HG03159 (cell line): ENCODE results near the gene SEPTIN3.
"Not testable (repeated sequence)": the region's sequence is repeated elsewhere in the genome, so short reads cannot be mapped to it uniquely, and the experiment has no call there.

Experiments used
- ATAC-seq: cut with Tn5 transposase; IDR thresholded peaks from one replicate; pipeline ENCODE4 v1.9.1; 2021; ENCODE audit warnings: mild to moderate bottlenecking, moderate library complexity; ENCODE audit not compliant: unreplicated experiment

The SEPTIN3 gene

GRCh38 chr22:41940832-41941765, 28.1 kb upstream of the SEPTIN3 start:
- ATAC-seq: no peak

- ATAC-seq: no peak
These were observed 25.5 kb upstream of the SEPTIN3 start for GRCh38 chr22:41943661-41944209.

DNA sequence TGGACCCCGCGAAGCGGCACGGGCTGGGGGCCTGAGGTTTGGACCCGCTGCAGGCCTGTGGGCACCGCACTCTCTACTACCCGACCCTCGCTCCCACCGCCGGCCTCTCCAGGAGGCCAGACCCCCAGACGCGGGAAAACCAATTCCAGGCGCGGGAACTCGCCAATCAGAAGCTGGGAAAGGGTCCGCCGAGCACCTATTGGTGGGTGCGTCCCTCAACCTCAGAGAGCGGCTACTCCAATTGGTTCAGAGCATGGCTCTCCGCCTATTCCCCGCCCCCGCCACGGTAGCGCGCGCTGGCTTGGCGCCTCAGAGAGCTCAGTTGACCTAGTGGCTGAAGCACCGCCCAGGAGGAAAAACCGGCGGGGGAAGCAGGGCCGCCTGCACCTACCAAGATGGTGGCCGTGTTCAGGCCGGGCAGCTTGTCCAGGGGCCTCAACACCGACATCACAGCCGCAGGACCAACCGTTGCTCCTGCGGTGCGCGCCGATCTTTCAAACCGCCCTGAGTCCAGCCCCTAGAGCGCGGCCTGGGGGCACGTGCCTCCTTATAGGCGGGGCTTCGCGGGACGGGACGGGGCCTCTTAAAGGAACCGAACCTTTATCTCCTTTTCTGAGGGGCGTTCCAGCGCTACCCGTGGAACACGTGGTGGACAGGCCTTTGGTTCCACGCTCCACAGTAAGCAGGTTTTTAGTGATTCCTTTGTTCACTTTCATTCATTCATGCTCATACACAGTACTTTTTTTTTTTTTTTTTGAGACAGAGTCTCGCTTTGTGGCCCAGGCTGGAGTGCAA, 22.4 kb upstream of the SEPTIN3 start, which contains the start of gene CENPM:
TSS of gene CENPM (minus strand) at position 524 of the 795 bp plus-strand sequence. CDS start at position 448, 76 bp downstream.
- peak; percentile 68 for ATAC-seq

- ATAC-seq: no peak
These were observed 21.7 kb upstream of the SEPTIN3 start for GRCh38 chr22:41947424-41948080.

DNA sequence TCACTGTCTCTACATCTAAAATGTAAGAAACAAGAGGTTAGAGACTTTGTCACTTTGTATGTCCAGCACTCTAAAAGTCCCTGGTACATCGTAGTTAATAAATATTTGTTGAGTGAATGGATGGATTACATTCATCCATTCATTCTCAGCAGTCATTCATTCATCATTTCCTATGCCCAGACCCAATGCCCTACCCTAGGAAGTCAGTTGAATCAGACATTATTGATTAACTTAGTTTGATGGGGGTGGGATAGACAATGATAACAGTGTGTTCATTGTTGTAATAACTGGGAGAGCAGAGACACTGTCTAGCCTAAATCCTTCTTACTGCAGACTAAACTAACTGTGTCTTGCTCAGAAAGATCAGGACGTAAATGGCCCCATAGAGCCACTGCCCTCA, 21.1 kb upstream of the SEPTIN3 start:
- no peak for ATAC-seq

- ATAC-seq: not testable (repeated sequence)
These were observed 20.3 kb upstream of the SEPTIN3 start for GRCh38 chr22:41948928-41949296.

DNA sequence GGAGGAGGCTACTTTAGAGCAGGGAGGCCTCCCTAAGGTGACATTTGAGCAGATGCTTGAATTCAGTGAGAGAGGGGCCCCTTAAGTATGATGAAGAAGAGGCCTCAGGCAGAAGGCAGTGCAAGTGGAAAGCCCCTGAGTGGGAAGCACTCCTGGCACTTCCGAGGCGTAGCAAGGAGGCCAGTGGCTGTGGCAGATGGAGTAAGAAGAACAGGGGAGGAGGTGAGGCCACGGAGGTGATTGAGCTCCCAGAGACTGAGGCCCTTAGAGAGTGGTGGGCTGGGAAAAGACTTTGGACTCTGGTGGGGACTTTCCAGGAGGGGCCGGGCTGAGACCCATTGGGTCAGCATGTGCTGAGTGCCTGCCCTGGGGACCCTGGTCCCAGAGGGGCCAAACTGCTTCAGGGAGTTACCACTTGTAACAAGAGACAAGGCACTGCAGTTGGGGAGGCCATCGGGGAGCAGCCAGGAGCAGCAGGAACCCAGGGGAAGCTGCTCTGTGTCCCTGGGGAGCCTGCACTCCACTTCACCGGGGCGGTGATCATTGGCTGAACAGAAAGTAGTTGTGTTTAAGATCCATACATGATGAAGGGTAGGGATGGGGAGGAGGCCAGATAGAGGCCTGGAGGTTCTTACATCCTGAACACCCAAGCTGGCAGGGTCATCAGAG, 19.8 kb upstream of the SEPTIN3 start:
- ATAC-seq: no peak

DNA sequence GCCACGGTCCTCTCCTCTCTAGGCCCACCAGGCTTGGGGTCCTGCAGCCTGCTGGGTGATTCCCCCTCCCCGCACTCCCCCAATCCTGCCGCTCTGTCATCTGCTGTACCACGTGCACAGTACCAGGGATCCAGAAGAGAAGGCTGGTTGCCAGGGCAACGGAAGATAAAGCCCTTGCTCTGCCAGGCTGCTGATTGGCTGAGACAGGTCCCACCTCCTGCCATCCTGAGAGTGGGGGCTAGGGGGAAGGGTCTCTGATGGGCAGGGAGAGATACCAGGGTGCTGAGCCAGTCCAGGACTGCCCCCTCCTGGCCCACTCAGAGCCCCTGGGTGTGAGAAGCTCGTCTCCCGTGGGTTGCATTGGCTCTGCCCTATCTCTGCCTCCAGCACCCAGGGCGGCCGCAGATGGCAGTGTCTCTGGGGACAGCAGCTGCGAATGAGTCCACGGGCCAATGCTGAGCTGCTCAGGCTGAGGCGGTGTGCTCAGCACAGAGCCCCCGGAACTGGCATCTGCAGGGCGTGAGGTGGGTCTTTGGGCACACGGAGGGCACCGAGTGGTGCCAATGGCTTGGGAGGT, 17.3 kb upstream of the SEPTIN3 start, which contains the start of gene SMIM45:
TSS of gene SMIM45 (plus strand) at position 253 of the 577 bp plus-strand sequence.
- ATAC-seq: no peak

DNA sequence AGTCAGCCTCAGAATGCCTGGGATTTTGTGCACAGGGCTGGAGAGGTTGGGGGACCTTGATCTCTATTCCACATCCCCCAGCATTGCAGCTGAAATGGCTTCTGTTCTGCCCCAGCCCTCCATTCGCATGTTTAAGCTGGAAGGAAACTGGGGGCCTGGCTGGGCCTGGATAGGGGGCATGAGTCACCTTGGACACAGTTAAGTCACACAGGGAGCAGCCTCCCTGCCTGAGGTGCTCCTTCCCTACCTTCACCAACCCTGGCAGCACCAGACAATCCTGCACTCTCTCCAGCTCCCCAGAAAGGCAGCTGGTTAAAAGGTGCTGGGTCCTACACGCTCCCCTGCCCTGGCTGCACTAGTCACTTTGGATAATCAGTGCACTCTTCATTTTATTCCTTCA, 16.5 kb upstream of the SEPTIN3 start:
- ATAC-seq: no peak

DNA sequence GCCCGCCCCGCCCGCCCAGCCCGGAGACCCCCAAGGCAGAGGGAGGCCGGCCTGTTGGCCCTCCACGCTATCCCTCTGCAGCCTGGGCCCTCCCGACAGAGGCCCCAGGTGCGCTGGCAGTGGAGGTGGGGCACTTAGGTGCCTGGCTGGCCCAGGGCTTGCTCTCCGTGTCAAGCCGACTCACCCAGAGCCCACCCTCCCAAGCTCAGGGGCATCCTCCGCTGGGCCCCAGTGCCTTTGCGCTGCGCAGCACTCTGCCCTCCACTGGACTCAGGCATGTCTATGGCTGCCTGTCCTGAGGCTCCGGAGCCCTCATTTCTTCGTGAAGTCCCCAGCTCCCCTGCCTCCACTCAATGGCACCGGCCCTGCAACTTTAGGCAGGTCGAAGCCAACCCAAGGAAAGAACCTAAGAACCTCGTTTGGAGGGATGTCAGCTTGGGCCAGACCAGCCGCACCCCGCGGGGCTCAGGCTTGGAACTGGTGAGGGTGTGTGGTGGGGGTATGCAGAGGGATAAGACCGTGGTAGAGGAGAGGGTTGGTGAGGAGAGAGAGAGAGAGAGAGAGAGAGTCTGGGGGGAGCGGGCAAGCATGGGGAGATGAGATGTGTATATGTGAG, 11.2 kb upstream of the SEPTIN3 start:
- ATAC-seq: peak; percentile 32

- ATAC-seq: no peak
These were observed 5.7 kb upstream of the SEPTIN3 start for GRCh38 chr22:41963453-41964111.

GRCh38 chr22:41964112-41964491, 5.1 kb upstream of the SEPTIN3 start:
- no peak for ATAC-seq

DNA sequence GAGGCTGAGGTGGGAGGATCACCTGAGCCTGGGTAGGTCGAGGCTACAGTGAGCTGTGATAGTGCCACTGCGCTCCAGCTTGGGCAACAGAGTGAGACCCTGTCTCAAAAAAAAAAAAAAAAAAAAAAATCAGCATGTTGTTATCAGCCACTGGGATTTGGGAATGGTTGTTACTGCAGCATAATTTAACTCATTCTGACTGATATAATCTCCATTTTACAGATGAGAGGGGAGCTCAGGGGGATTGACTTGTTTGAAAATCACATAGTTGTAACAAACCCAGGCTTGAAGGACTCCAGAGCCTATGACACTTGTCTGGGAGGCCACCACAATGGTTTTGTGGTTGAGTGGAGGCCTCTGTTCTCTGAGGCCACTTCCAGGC, 3.0 kb upstream of the SEPTIN3 start:
- no peak for ATAC-seq

- ATAC-seq: no peak
These were observed 2.5 kb upstream of the SEPTIN3 start for GRCh38 chr22:41966607-41967240.

- ATAC-seq: no peak
These were observed 642 bp upstream of the SEPTIN3 start for GRCh38 chr22:41968601-41969000.

GRCh38 chr22:41970601-41971000, 1.4 kb downstream of the SEPTIN3 start:
- ATAC-seq: no peak

- ATAC-seq: no peak
These were observed 2.2 kb downstream of the SEPTIN3 start for GRCh38 chr22:41971431-41971830.

DNA sequence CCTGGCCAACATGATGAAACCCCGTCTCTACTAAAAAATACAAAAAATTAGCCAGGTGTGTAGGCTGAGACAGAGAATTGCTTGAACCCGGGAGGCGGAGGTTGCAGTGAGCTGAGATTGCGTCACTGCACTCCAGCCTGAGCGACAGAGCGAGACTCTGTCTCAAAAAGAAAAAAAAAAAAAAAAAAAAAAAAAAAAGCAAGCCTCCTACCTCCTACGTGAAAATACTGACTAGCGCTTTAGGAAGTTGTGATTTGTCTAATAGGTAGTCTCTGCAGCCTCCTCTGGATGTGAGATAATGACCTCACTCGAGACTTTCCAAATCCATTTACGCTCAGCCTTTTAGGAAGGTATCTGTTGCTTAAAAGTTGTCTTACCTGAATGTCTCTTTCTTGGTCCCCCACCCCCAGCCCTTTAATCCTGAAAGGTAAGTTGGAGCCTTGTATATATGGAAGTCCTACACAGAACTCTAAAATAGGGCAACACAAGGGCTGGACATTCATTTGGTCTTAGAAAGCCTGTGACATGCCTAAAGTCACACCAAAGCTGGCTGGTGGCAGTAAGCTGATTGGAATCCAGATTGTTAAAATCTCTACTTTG, 5.5 kb downstream of the SEPTIN3 start:
- no peak for ATAC-seq
